CD4-positive, alpha-beta memory T cell (primary cell): Measurements from ENCODE around the gene LRRC8D. TPM values are rescaled to one million over a fixed set of nuclear protein-coding genes. Genes with fewer than 3 reads are reported as not detected.

Experiments used
- CTCF ChIA-PET: fragments of 350-600 bp; sonication (Branson Sonifier 250); formaldehyde crosslinking; loops from one replicate; lab custom pipeline; 2021; ENCODE audit warnings: inconsistent platforms; ENCODE audit not compliant: partially characterized antibody; lab: Charles Lee
- POLR2A ChIA-PET: fragments of 350-600 bp; sonication (Branson Sonifier 250); formaldehyde crosslinking; loops from one replicate; lab custom pipeline; 2021; ENCODE audit not compliant: partially characterized antibody; lab: Charles Lee
- DNase-seq, 5 donors: peaks; one replicate each; pipeline versions ENCODE4 v3.0.0 to v3.0.0-alpha.2; 2020 to 2022; ENCODE audit warnings: mixed read lengths in 1 of 5
- H3K27ac ChIP-seq: one replicate; pipeline ENCODE4 v1.7.0; 2013; ENCODE audit warnings: low read depth, low read length
- H3K27me3 ChIP-seq: 2 replicates; pipeline ENCODE4 v1.7.0; 2013; ENCODE audit warnings: mild to moderate bottlenecking, low read length, moderate library complexity; ENCODE audit not compliant: insufficient read depth
- H3K36me3 ChIP-seq: 2 replicates; pipeline ENCODE4 v1.7.0; 2013; ENCODE audit warnings: mild to moderate bottlenecking, low read length, moderate library complexity; ENCODE audit not compliant: insufficient read depth
- H3K4me1 ChIP-seq: 2 replicates; pipeline ENCODE4 v1.7.0; 2013; ENCODE audit warnings: mild to moderate bottlenecking, low read length, moderate library complexity; ENCODE audit not compliant: insufficient read depth
- H3K4me3 ChIP-seq, 2 donors: one replicate each; pipeline ENCODE4 v1.7.0; 2013; ENCODE audit warnings: low read length in 2 of 2, mild to moderate bottlenecking in 1 of 2
- H3K9me3 ChIP-seq, 2 donors: one replicate each; pipeline ENCODE4 v1.7.0; 2013; ENCODE audit warnings: low read length in 2 of 2, control low read depth in 1 of 2; ENCODE audit not compliant: control insufficient read depth in 1 of 2
- H3K27ac Mint-ChIP-seq, 7 donors: one replicate each; pipeline ENCODE4 v1.8.0; 2020 to 2021; ENCODE audit warnings: mixed read lengths in 7 of 7, mild to moderate bottlenecking in 6 of 7, inconsistent platforms in 3 of 7, moderate library complexity in 3 of 7
- H3K27me3 Mint-ChIP-seq, 2 donors: one replicate each; pipeline ENCODE4 v1.8.0; 2020 to 2021; ENCODE audit warnings: mixed read lengths in 2 of 2
- H3K36me3 Mint-ChIP-seq, 2 donors: one replicate each; pipeline ENCODE4 v1.8.0; 2020 to 2021; ENCODE audit warnings: mixed read lengths in 2 of 2, inconsistent platforms in 1 of 2, mild to moderate bottlenecking in 1 of 2
- H3K4me1 Mint-ChIP-seq, 4 donors: one replicate each; pipeline ENCODE4 v1.8.0; 2020 to 2021; ENCODE audit warnings: mixed read lengths in 4 of 4, mild to moderate bottlenecking in 1 of 4
- H3K4me3 Mint-ChIP-seq, 8 donors: one replicate each; pipeline ENCODE4 v1.8.0; 2020 to 2021; ENCODE audit warnings: mixed read lengths in 8 of 8, mild to moderate bottlenecking in 7 of 8, moderate library complexity in 6 of 8, inconsistent platforms in 3 of 8
- H3K9me3 Mint-ChIP-seq, 8 donors: one replicate each; pipeline ENCODE4 v1.8.0; 2020 to 2021; ENCODE audit warnings: mixed read lengths in 8 of 8, mild to moderate bottlenecking in 5 of 8, inconsistent platforms in 3 of 8, moderate library complexity in 1 of 8
- intact Hi-C: fragments of 100-400 bp; cut with micrococcal nuclease; formaldehyde crosslinking; loops from one replicate; pipeline ENCODE4 v1.15.1; 2023
- polyA plus RNA-seq, 2 donors: library from polyadenylated mRNA; unstranded; fragments of 300-500 nt; fragmentation: Illumina TruSeq; gene quantifications; one replicate each; pipeline ENCODE4 v1.2.3, GENCODE V29; 2021
- total RNA-seq, 2 experiments: library from RNA; stranded (reverse); gene quantifications; one replicate each; pipeline ENCODE4 v1.2.3, GENCODE V29; 2021

The LRRC8D gene
- total and polyA plus RNA-seq, 4 experiments from 2014 or later: 56.8 to 72.7 (median 66.6) TPM

DNA sequence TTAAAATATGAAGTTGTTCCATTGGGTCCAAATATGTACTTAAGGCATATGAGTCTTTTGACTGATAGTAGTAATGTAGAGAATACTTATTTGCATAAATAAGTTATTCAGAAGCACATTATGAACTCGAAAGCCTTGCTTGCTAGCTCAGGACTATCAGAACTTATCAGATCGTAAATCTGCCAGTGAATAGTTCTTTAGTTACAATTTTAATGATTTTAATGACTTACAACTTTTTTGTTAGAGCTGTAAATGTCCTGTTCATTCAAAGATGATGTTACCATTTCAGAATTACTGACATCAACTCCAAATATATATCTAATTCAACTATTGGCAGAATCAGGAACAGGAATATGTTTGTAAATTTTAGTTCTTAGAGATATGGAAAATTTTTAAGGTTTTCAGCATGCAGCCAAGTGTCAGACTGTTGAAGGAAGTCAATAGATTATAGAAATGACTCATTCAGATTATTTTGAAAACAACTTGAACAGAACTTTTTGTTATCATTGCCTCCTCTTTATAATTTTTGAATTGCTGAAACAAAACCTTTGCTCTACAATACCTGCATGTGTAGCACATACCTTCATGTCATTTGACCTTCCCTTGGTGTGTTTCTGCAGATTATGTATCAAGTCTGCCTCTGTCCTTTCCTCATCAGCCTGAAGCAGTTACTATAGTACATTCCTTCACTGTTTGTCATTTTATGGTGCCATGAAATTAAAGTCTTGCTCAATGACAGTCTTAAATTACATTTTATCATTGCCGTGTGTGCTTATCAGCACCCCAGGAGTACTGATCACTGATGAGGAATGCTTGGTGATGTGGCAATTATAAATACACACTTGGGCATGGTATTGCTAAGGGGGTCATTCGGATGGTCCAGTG, 44.9 kb downstream of the LRRC8D start:
- Histone ChIP-seq H3K4me3 (no peak overlapping the region), H3K27ac (no peak overlapping the region), H3K27me3 (no peaks in the 10 kb centered on the region), H3K9me3 (no peaks in the 10 kb centered on the region), H3K4me1 (peaks cover 55% of the 10 kb centered on the region), H3K36me3 (peaks cover 4% of the 10 kb centered on the region)
- POLR2A ChIA-PET: interaction anchor here (2.3 kb wide), 1 partner anchor 22 kb away, joined by 15 read pairs; no protein-coding TSS in a partner anchor
- DNase-seq: no peak
- peak overlapping the region in 2 of 8 donors; percentile 32 to 44 for H3K4me3 Mint-ChIP-seq
- H3K9me3 Mint-ChIP-seq: no peaks in the 10 kb centered on the region
- H3K4me1 Mint-ChIP-seq: peaks cover 61 to 88% (median 71%) of the 10 kb centered on the region in 4 donors
- H3K27ac Mint-ChIP-seq: peak overlapping the region in 5 of 7 donors; percentile 6 to 74 (median 35)
- intact Hi-C loops: no loop called here
- no peaks in the 10 kb centered on the region for H3K27me3 Mint-ChIP-seq
- peaks cover 34 to 38% of the 10 kb centered on the region in 2 donors for H3K36me3 Mint-ChIP-seq
- CTCF ChIA-PET: interaction anchor here (0.9 to 1.8 kb wide), 2 partner anchors 10 to 22 kb away, joined by 3 to 6 read pairs; no protein-coding TSS in a partner anchor

DNA sequence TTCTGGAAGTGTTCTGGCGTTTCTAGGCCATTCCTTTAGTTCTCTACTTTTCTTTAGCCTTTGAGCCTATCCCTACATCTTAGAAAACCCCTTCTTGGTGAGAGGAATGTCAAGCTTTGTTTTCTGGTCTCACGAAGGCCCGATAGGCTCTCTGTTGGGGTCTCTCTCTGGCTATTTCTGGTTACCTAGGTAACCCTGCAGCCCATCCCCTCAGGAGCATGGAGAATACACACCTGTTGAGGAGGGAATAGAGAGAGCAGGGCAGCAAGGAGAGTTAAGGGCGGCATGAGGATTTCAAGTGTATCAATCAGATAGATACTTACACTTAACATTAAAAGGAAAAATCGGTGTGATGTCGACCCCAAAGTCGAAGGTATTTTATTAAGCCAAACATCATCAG, 45.7 kb downstream of the LRRC8D start:
- peak overlapping the region in 2 of 7 donors; percentile 19 to 74 for H3K27ac Mint-ChIP-seq

DNA sequence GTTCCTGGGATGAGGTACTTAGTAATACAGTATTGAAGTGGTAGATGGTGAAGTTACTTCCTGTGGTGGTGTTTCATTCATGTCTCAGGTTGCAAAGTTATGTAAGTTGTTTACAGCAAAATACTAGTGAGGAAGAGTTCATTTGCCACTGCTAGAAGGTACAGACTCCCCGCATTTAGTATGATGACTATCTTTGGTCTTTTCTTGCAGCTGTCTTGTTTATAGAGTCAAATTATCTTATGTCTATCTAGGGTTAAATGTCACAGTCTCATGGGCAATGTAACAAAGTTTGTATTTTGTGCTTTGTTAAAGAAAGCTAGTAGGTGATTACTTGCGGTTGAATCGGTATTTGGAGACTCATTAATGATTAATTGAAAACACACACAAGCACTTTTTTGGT, 50.2 kb downstream of the LRRC8D start:
- H3K36me3 ChIP-seq: no peaks in the 10 kb centered on the region
- no peaks in the 10 kb centered on the region for H3K27me3 ChIP-seq
- CTCF ChIA-PET: interaction anchor here (1.3 to 2.3 kb wide), 2 partner anchors 28 to 49 kb away, joined by 6 to 11 read pairs; no protein-coding TSS in a partner anchor
- Mint-ChIP-seq H3K4me1 (peaks cover 49 to 79% (median 60%) of the 10 kb centered on the region in 4 donors), H3K27me3 (no peaks in the 10 kb centered on the region), H3K4me3 (peak overlapping the region in 7 of 8 donors; percentile 18 to 76 (median 44)), H3K9me3 (peaks cover 0 to under 1% (median 0%) of the 10 kb centered on the region in 8 donors), H3K27ac (peak overlapping the region; percentile 67 to 96 (median 94)), H3K36me3 (peaks cover 32 to 47% of the 10 kb centered on the region in 2 donors)
- peak in 4 of 5 donors; percentile 54 to 68 (median 60) for DNase-seq
- H3K4me3 ChIP-seq: no peak overlapping the region
- H3K4me1 ChIP-seq: peaks cover 55% of the 10 kb centered on the region
- intact Hi-C loops: loop anchor here (1.0 to 2.0 kb wide), 2 partner anchors 15 to 28 kb away; no protein-coding TSS in a partner anchor
- POLR2A ChIA-PET: interaction anchor here (0.6 to 2.2 kb wide), 6 partner anchors 9 to 105 kb away, joined by 3 to 25 read pairs (median 10); partner anchors contain the start of gene LRRC8D
- no peak overlapping the region for H3K27ac ChIP-seq
- no peaks in the 10 kb centered on the region for H3K9me3 ChIP-seq

More for the DNA sequence above, 45.7 kb downstream of the LRRC8D start:
- Mint-ChIP-seq H3K4me3 (no peak overlapping the region), H3K4me1 (peaks cover 60 to 86% (median 71%) of the 10 kb centered on the region in 4 donors), H3K36me3 (peaks cover 36 to 43% of the 10 kb centered on the region in 2 donors), H3K27me3 (no peaks in the 10 kb centered on the region), H3K9me3 (no peaks in the 10 kb centered on the region)
- Histone ChIP-seq H3K4me3 (no peak overlapping the region), H3K9me3 (no peaks in the 10 kb centered on the region), H3K27me3 (no peaks in the 10 kb centered on the region), H3K36me3 (peaks cover 4% of the 10 kb centered on the region), H3K4me1 (peaks cover 60% of the 10 kb centered on the region), H3K27ac (no peak overlapping the region)
- CTCF ChIA-PET: interaction anchor here (2.6 kb wide), 1 partner anchor 23 kb away, joined by 11 read pairs; no protein-coding TSS in a partner anchor
- intact Hi-C loops: no loop called here
- DNase-seq: no peak
- POLR2A ChIA-PET: no interaction called here

DNA sequence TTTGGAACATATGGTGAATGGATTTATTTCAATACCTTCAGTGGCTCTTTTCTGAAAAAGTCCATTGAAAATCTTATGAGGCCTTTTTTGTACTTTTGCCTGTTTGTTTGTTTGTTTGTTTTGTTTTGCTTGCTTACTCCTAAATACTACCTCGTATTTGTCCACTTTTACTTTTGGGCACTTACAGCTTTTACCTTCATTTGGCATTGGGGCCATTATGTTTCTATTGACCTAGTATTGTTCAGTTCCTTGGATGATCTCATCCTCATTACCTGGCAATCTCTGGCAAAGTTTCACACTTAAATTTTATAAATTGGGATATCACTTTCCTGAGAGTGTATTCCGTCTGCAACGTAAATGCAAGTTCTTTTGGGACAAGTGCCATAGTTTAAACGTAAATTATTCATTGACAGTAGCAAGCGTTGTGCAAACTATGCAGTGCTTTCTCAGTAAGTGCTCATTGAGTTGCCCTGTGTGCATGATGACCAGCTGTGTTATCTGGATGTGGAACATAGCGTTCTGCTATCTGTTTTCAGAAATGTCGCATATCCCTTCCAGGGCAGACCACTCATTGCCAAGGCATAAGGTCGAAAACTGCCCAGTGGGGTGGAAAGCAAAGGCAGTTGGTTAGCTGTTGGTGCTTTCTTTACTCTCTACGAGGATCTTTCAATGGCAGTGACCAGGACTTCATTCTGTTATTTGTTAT, 51.1 kb downstream of the LRRC8D start:
- Histone ChIP-seq H3K4me1 (peaks cover 52% of the 10 kb centered on the region), H3K27ac (no peak overlapping the region), H3K9me3 (no peaks in the 10 kb centered on the region), H3K27me3 (no peaks in the 10 kb centered on the region), H3K36me3 (no peaks in the 10 kb centered on the region), H3K4me3 (no peak overlapping the region)
- Mint-ChIP-seq H3K4me3 (no peak overlapping the region), H3K27me3 (no peaks in the 10 kb centered on the region), H3K9me3 (peaks cover 0 to 2% (median 0%) of the 10 kb centered on the region in 8 donors), H3K27ac (peak overlapping the region in 6 of 7 donors; percentile 18 to 75 (median 48)), H3K4me1 (peaks cover 49 to 76% (median 58%) of the 10 kb centered on the region in 4 donors), H3K36me3 (peaks cover 31 to 48% of the 10 kb centered on the region in 2 donors)
- intact Hi-C loops: loop anchor here (2.0 kb wide), 1 partner anchor 29 kb away; no protein-coding TSS in a partner anchor
- ChIA-PET CTCF (interaction anchor here (1.3 to 2.6 kb wide), 5 partner anchors 11 to 67 kb away, joined by 3 to 11 read pairs (median 6); no protein-coding TSS in a partner anchor), POLR2A (interaction anchor here (1.0 to 2.2 kb wide), 5 partner anchors 17 to 51 kb away, joined by 3 to 11 read pairs (median 6); partner anchors contain the start of gene LRRC8D)
- no peak for DNase-seq

DNA sequence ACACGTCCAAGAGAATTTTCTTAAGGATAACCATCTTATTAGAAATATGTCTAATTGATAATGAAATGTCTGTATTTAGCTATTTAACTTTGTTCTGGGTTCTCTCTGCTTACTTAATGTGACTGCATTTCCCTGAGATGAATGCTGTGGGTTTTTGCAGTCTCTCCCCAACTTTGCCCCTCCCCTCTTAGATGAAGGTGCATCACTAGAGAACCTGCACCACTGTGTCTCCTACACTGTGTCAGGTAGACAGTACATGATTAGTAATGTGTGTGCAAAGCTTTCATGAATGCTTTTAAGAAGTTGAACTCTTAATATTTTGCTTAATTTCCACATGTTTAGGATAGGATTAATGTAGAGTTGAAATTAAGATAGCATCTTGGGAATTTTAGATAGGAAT, 51.7 kb downstream of the LRRC8D start:
- Mint-ChIP-seq H3K27me3 (no peaks in the 10 kb centered on the region), H3K9me3 (peaks cover 0 to 2% (median 0%) of the 10 kb centered on the region in 8 donors), H3K4me1 (peaks cover 44 to 70% (median 57%) of the 10 kb centered on the region in 4 donors), H3K36me3 (peaks cover 28 to 42% of the 10 kb centered on the region in 2 donors), H3K4me3 (peak overlapping the region in 4 of 8 donors; percentile 2 to 24 (median 15)), H3K27ac (peak overlapping the region; percentile 38 to 91 (median 76))
- DNase-seq: no peak
- Histone ChIP-seq H3K4me3 (no peak overlapping the region), H3K36me3 (no peaks in the 10 kb centered on the region), H3K4me1 (peaks cover 52% of the 10 kb centered on the region), H3K27ac (no peak overlapping the region), H3K27me3 (no peaks in the 10 kb centered on the region), H3K9me3 (no peaks in the 10 kb centered on the region)
- intact Hi-C loops: no loop called here
- CTCF ChIA-PET: interaction anchor here (0.7 to 2.6 kb wide), 5 partner anchors 9 to 68 kb away, joined by 3 to 11 read pairs (median 5); no protein-coding TSS in a partner anchor
- POLR2A ChIA-PET: interaction anchor here (1.0 to 2.2 kb wide), 4 partner anchors 11 to 51 kb away, joined by 3 to 8 read pairs (median 6); no protein-coding TSS in a partner anchor

DNA sequence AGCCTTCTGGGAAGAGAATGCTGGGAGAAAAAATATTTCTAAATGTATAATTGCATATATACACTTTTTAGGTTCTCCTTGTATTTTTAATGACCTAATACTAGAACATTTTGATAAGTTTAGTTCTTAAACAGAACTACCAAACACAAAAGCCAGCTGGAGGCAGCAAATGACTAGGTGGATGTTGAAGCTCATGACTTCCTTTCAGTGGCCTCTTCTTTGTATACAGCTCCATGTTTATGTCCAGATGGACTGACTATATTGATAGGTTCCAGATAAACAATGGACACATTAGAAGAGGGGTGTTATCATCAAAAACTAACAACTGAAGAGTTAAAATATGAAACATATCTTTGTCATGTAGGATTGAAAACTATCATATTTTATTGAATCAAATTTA, 52.5 kb downstream of the LRRC8D start:
- Histone ChIP-seq H3K36me3 (no peaks in the 10 kb centered on the region), H3K4me3 (no peak overlapping the region), H3K4me1 (peaks cover 52% of the 10 kb centered on the region), H3K9me3 (no peaks in the 10 kb centered on the region), H3K27me3 (no peaks in the 10 kb centered on the region), H3K27ac (no peak overlapping the region)
- ChIA-PET POLR2A (interaction anchor here (1.4 to 1.7 kb wide), 2 partner anchors 12 to 17 kb away, joined by 4 to 5 read pairs; no protein-coding TSS in a partner anchor), CTCF (interaction anchor here (1.5 to 2.6 kb wide), 4 partner anchors 11 to 68 kb away, joined by 3 to 6 read pairs (median 6); no protein-coding TSS in a partner anchor)
- H3K4me1 Mint-ChIP-seq: peaks cover 42 to 72% (median 56%) of the 10 kb centered on the region in 4 donors
- peak overlapping the region in 1 of 8 donors; percentile 49 for H3K4me3 Mint-ChIP-seq
- H3K9me3 Mint-ChIP-seq: peaks cover 0 to 2% (median 0%) of the 10 kb centered on the region in 8 donors
- peaks cover 25 to 43% of the 10 kb centered on the region in 2 donors for H3K36me3 Mint-ChIP-seq
- peak overlapping the region in 4 of 7 donors; percentile 13 to 83 (median 74) for H3K27ac Mint-ChIP-seq
- intact Hi-C loops: no loop called here
- no peaks in the 10 kb centered on the region for H3K27me3 Mint-ChIP-seq
- no peak for DNase-seq
